H1 (cell line): ENCODE results near the gene EHBP1. TPM values are rescaled to one million over a fixed set of nuclear protein-coding genes. Genes with fewer than 3 reads are reported as not detected.

Experiments used
- CTCF ChIA-PET: fragments of 300-600 bp; sonication (Branson Sonifier 250); formaldehyde crosslinking; loops from one replicate; lab custom pipeline; 2021; ENCODE audit not compliant: partially characterized antibody; lab: Charles Lee
- POLR2A ChIA-PET: fragments of 300-600 bp; sonication (Branson Sonifier 250); formaldehyde crosslinking; loops from one replicate; lab custom pipeline; 2021; ENCODE audit warnings: inconsistent platforms; ENCODE audit not compliant: partially characterized antibody; lab: Charles Lee
- DNase-seq, 2 experiments: peaks; one replicate each; pipeline versions ENCODE4 v3.0.0 to v3.0.0-alpha.2; 2010 to 2022; ENCODE audit warnings: low spot score in 2 of 2, low read depth in 1 of 2, mixed read lengths in 1 of 2
- FAIRE-seq: peaks from 2 replicates; lab custom pipeline; 2011; peaks lifted over from hg19 to GRCh38; lab: Jason Lieb, UNC
- H2AFZ ChIP-seq: 2 replicates; pipeline ENCODE4 v1.8.1; 2012; ENCODE audit warnings: low read length, inconsistent platforms
- H2AK5ac ChIP-seq: 2 replicates; pipeline ENCODE4 v1.6.1; 2013; ENCODE audit warnings: low read depth, low read length
- H2BK120ac ChIP-seq: replicated peaks from 2 replicates; pipeline ENCODE3; 2013; ENCODE audit warnings: low read depth, low read length, inconsistent platforms
- H2BK12ac ChIP-seq: 2 replicates; pipeline ENCODE4 v1.6.1; 2013; ENCODE audit warnings: low read depth, low read length
- H2BK15ac ChIP-seq: 2 replicates; pipeline ENCODE4 v1.6.1; 2013; ENCODE audit warnings: low read length
- H2BK20ac ChIP-seq: 2 replicates; pipeline ENCODE4 v1.6.1; 2013; ENCODE audit warnings: low read length
- H2BK5ac ChIP-seq: 2 replicates; pipeline ENCODE4 v1.6.1; 2013; ENCODE audit warnings: low read depth, low read length
- H3K14ac ChIP-seq: 2 replicates; pipeline ENCODE4 v1.6.1; 2013; ENCODE audit warnings: inconsistent platforms; ENCODE audit not compliant: insufficient read length
- H3K18ac ChIP-seq: 2 replicates; pipeline ENCODE4 v1.6.1; 2013; ENCODE audit warnings: low read length; ENCODE audit errors: extremely low read depth
- H3K23ac ChIP-seq: 2 replicates; pipeline ENCODE4 v1.6.1; 2013; ENCODE audit warnings: inconsistent platforms; ENCODE audit not compliant: insufficient read length
- H3K23me2 ChIP-seq: 2 replicates; pipeline ENCODE4 v1.6.1; 2013; ENCODE audit warnings: low read depth, low read length
- H3K27ac ChIP-seq: 2 replicates; pipeline ENCODE4 v1.6.1; 2011; ENCODE audit warnings: low read depth, low read length, inconsistent platforms
- H3K27me3 ChIP-seq, 4 experiments: replicated peaks in 1 of 4; 1 replicate in 1 of 4; 2 replicates in 3 of 4; pipeline versions ENCODE4 v1.6.1 to v1.8.1; 2011 to 2013; ENCODE audit warnings: low read length in 3 of 4, mild to moderate bottlenecking in 3 of 4, inconsistent platforms in 2 of 4, mixed read lengths in 2 of 4, moderate library complexity in 1 of 4; ENCODE audit not compliant: control insufficient read depth in 3 of 4, insufficient read depth in 3 of 4; ENCODE audit errors: extremely low read depth in 1 of 4
- H3K36me3 ChIP-seq, 4 experiments: 2 replicates each; pipeline versions ENCODE4 v1.6.1 to v1.8.1; 2011 to 2013; ENCODE audit warnings: mild to moderate bottlenecking in 4 of 4, low read length in 3 of 4, moderate library complexity in 2 of 4, control low read depth in 1 of 4, inconsistent platforms in 1 of 4; ENCODE audit not compliant: insufficient read depth in 4 of 4, control insufficient read depth in 2 of 4
- H3K4ac ChIP-seq: replicated peaks from 2 replicates; pipeline ENCODE3; 2013; ENCODE audit warnings: low read length, low read depth, mixed read lengths, inconsistent platforms; ENCODE audit not compliant: insufficient read length
- H3K4me1 ChIP-seq, 4 experiments: replicated peaks in 1 of 4; 1 replicate in 1 of 4; 2 replicates in 3 of 4; pipeline versions ENCODE4 v1.6.1 to v1.8.1; 2011 to 2013; ENCODE audit warnings: low read length in 3 of 4, inconsistent platforms in 2 of 4, mixed read lengths in 1 of 4; ENCODE audit not compliant: insufficient read depth in 4 of 4, control insufficient read depth in 3 of 4
- H3K4me2 ChIP-seq, 2 experiments: 2 replicates each; pipeline versions ENCODE4 v1.6.1 to v1.8.1; 2011 to 2013; ENCODE audit warnings: low read depth in 2 of 2, low read length in 2 of 2, control low read depth in 1 of 2, inconsistent platforms in 1 of 2, mild to moderate bottlenecking in 1 of 2; ENCODE audit not compliant: insufficient read depth in 1 of 2
- H3K4me3 ChIP-seq, 4 experiments: fragments of 200-600, 300-600 bp in 1 of 4; sonication (generic), shearing (Covaris generic), sonication (Bioruptor Twin) in 1 of 4; 2 replicates each; pipeline versions ENCODE4 v1.5.1 to v1.8.1; 2011 to 2016; ENCODE audit warnings: low read length in 4 of 4, low read depth in 3 of 4, control low read depth in 2 of 4, inconsistent platforms in 2 of 4, mild to moderate bottlenecking in 2 of 4, mixed read lengths in 1 of 4, moderate library complexity in 1 of 4; ENCODE audit not compliant: insufficient read depth in 2 of 4; ENCODE audit errors: extremely low read depth in 1 of 4
- H3K56ac ChIP-seq: replicated peaks from 2 replicates; pipeline ENCODE3; 2013; ENCODE audit warnings: low read depth, mild to moderate bottlenecking, mixed read lengths, low read length, inconsistent platforms; ENCODE audit not compliant: insufficient read length
- H3K79me1 ChIP-seq: 2 replicates; pipeline ENCODE4 v1.6.1; 2013; ENCODE audit warnings: low read depth, low read length, control low read depth
- H3K79me2 ChIP-seq, 2 experiments: 2 replicates each; pipeline versions ENCODE4 v1.6.1 to v1.8.1; 2012 to 2013; ENCODE audit warnings: low read length in 2 of 2, mild to moderate bottlenecking in 2 of 2, inconsistent platforms in 1 of 2; ENCODE audit not compliant: insufficient read depth in 2 of 2, control insufficient read depth in 1 of 2
- H3K9ac ChIP-seq, 4 experiments: replicated peaks in 1 of 4; 1 replicate in 1 of 4; 2 replicates in 3 of 4; pipeline versions ENCODE4 v1.6.1 to v1.8.1; 2011 to 2013; ENCODE audit warnings: low read depth in 3 of 4, low read length in 3 of 4, control low read depth in 2 of 4, mild to moderate bottlenecking in 2 of 4, moderate library complexity in 2 of 4, inconsistent platforms in 1 of 4; ENCODE audit errors: extremely low read depth in 1 of 4
- H3K9me3 ChIP-seq, 2 experiments: 2 replicates each; pipeline versions ENCODE4 v1.6.1 to v1.8.1; 2012 to 2013; ENCODE audit warnings: mild to moderate bottlenecking in 2 of 2, moderate library complexity in 2 of 2, control low read depth in 1 of 2, inconsistent platforms in 1 of 2, low read depth in 1 of 2, low read length in 1 of 2, mixed read lengths in 1 of 2; ENCODE audit not compliant: insufficient read depth in 2 of 2
- H4K20me1 ChIP-seq, 2 experiments: replicated peaks in 1 of 2; 2 replicates each; pipeline versions ENCODE3 to v1.8.1; 2011 to 2013; ENCODE audit warnings: inconsistent platforms in 2 of 2, low read length in 2 of 2, mild to moderate bottlenecking in 1 of 2; ENCODE audit not compliant: insufficient read depth in 2 of 2, control insufficient read depth in 1 of 2
- H4K5ac ChIP-seq: 2 replicates; pipeline ENCODE4 v1.6.1; 2013; ENCODE audit warnings: low read length, low read depth, mixed read lengths, inconsistent platforms; ENCODE audit not compliant: insufficient read length
- H4K8ac ChIP-seq: 2 replicates; pipeline ENCODE4 v1.8.0; 2013; ENCODE audit warnings: mild to moderate bottlenecking, moderate library complexity, low read length, inconsistent platforms; ENCODE audit not compliant: insufficient read depth; ENCODE audit errors: extremely low read depth
- H4K91ac ChIP-seq: replicated peaks from 2 replicates; pipeline ENCODE3; 2013; ENCODE audit warnings: low read length, mixed read lengths, inconsistent platforms; ENCODE audit not compliant: insufficient read length
- CHD2 ChIP-seq: IDR thresholded peaks from 2 replicates; pipeline ENCODE4 v1.6.1; 2012; ENCODE audit warnings: low read length, improper control_type of control experiment
- TAF7 ChIP-seq: optimal IDR thresholded peaks from 2 replicates; pipeline ENCODE3; 2011; ENCODE audit warnings: low read depth, mild to moderate bottlenecking, inconsistent platforms, low read length, moderate library complexity, borderline replicate concordance
- WGBS, 2 experiments: shearing (Covaris generic) in 1 of 2; methylation state at CpG; one replicate each; pipeline versions ENCODE4 v1.1.6 to v1.1.7; 2013 to 2015; ENCODE audit warnings: low lambda C conversion rate in 2 of 2, mixed read lengths in 2 of 2, inconsistent platforms in 1 of 2, low coverage in 1 of 2, missing lambda C conversion rate in 1 of 2; ENCODE audit not compliant: insufficient replicate concordance in 2 of 2, insufficient coverage in 1 of 2, insufficient read length in 1 of 2; ENCODE audit errors: extremely low coverage in 1 of 2, missing lambda C conversion rate in 1 of 2; 5-methylcytosine and 5-hydroxymethylcytosine counted together
- polyA plus RNA-seq, 7 experiments: library from polyadenylated mRNA; depleted of rRNA in 3 of 7; stranded (reverse) in 5 of 7; unstranded in 2 of 7; fragments of >200 nt in 5 of 7; fragments of 200-250 nt in 2 of 7; gene quantifications; 1 replicate in 5 of 7; 2 replicates in 1 of 7; 4 replicates in 1 of 7; pipeline versions ENCODE4 v1.2.1 to v1.2.3, GENCODE V29; 2011 to 2013; ENCODE audit warnings: missing spikeins in 2 of 7, mixed read lengths in 2 of 7
- total RNA-seq: library from RNA; stranded (reverse); fragmentation: NEBNext Ultra II Directional; extraction: Animal tissue kit (Norgen Biotek cat#: 25700); gene quantifications from 2 replicates; pipeline ENCODE4 v1.2.1, GENCODE V29; 2021

Gene EHBP1
- total and polyA plus RNA-seq, 2 of the 8 experiments (the other 6 are each of a cell fraction or from before 2014, with no cell fraction given), result 12.0 to 64.1 TPM

GRCh38 chr2:62964050-62964449, 258.5 kb downstream of the EHBP1 start:
- H3K56ac ChIP-seq, result no peak overlapping the region
- no peak overlapping the region for H2BK12ac ChIP-seq
- no peaks in the 10 kb centered on the region for H3K27me3 ChIP-seq
- no peak overlapping the region for H2BK15ac ChIP-seq
- no peak overlapping the region for H2AK5ac ChIP-seq
- no peaks in the 10 kb centered on the region for H3K4me1 ChIP-seq
- no peak overlapping the region for H4K91ac ChIP-seq
- DNase-seq (no peak), FAIRE-seq (no peak)
- H3K23me2 ChIP-seq, result no peaks in the 10 kb centered on the region
- no peaks in the 10 kb centered on the region for H3K36me3 ChIP-seq
- H3K27ac ChIP-seq, result no peak overlapping the region
- no peak overlapping the region for H2AFZ ChIP-seq
- H3K14ac ChIP-seq, result no peak overlapping the region
- H3K79me1 ChIP-seq, result no peaks in the 10 kb centered on the region
- H4K5ac ChIP-seq, result no peak overlapping the region
- no peak overlapping the region for H2BK120ac ChIP-seq
- no peak overlapping the region for H3K9ac ChIP-seq
- 93% methylated on average over 2 of the region's 2 CpGs; no CpG with 5 or more reads in 1 of the 2 experiments for WGBS, 2 experiments
- no peaks in the 10 kb centered on the region for H3K79me2 ChIP-seq
- POLR2A ChIA-PET, result interaction anchor here (0.6 to 0.8 kb wide), 3 partner anchors 12 to 317 kb away, joined by 3 to 5 read pairs (median 4); no protein-coding TSS in a partner anchor
- no peak overlapping the region for H2BK5ac ChIP-seq
- CTCF ChIA-PET, result interaction anchor here (0.6 to 0.7 kb wide), 4 partner anchors 57 to 498 kb away, joined by 3 to 4 read pairs (median 3); no protein-coding TSS in a partner anchor
- no peaks in the 10 kb centered on the region for H3K9me3 ChIP-seq
- H3K4ac ChIP-seq, result no peak overlapping the region
- H3K4me3 ChIP-seq, result no peak overlapping the region
- H3K4me2 ChIP-seq, result no peak overlapping the region
- no peak overlapping the region for H3K18ac ChIP-seq
- no peak overlapping the region for H4K8ac ChIP-seq
- TF ChIP-seq CHD2, result no peak
- TF ChIP-seq TAF7, result no peak
- H3K23ac ChIP-seq, result no peak overlapping the region
- no peaks in the 10 kb centered on the region for H4K20me1 ChIP-seq
- H2BK20ac ChIP-seq, result no peak overlapping the region
